Mesothelial cell of epicardium (in vitro differentiated cells): Measurements from ENCODE around the gene TRPV6. TPM values are rescaled to one million over a fixed set of nuclear protein-coding genes. Genes with fewer than 3 reads are reported as not detected.

ENCODE experiments used
- DNase-seq, 2 experiments: peaks; one replicate each; pipeline ENCODE4 v3.0.0; 2021; ENCODE audit warnings: low spot score in 2 of 2; ENCODE audit not compliant: unreplicated experiment in 2 of 2
- H3K27ac Mint-ChIP-seq: 2 replicates; pipeline ENCODE4 v1.8.0; 2021; ENCODE audit warnings: mixed read lengths
- H3K27me3 Mint-ChIP-seq: 2 replicates; pipeline ENCODE4 v1.8.0; 2021; ENCODE audit warnings: low read depth, mixed read lengths
- H3K36me3 Mint-ChIP-seq: 2 replicates; pipeline ENCODE4 v1.8.0; 2021; ENCODE audit warnings: mixed read lengths
- H3K4me1 Mint-ChIP-seq: 2 replicates; pipeline ENCODE4 v1.8.0; 2021; ENCODE audit warnings: mixed read lengths
- H3K4me3 Mint-ChIP-seq: 2 replicates; pipeline ENCODE4 v1.8.0; 2021; ENCODE audit warnings: mild to moderate bottlenecking, moderate library complexity, mixed read lengths
- H3K9me3 Mint-ChIP-seq: 2 replicates; pipeline ENCODE4 v1.8.0; 2021; ENCODE audit warnings: mixed read lengths
- CTCF ChIP-seq: fragments of 200-600 bp; sonication (generic); IDR thresholded peaks from one replicate; pipeline ENCODE4 v1.5.0; 2021; ENCODE audit warnings: antibody characterized with exemption; ENCODE audit not compliant: unreplicated experiment
- total RNA-seq: library from RNA; stranded (reverse); gene quantifications from 3 replicates; pipeline ENCODE4 v1.2.1, GENCODE V29; 2021

TRPV6 gene
- total RNA-seq, 1 donor from 2014 or later: 5.7 TPM

GRCh38 chr7:142878315-142878714, 7.2 kb downstream of the TRPV6 start:
- Mint-ChIP-seq H3K4me3 (no peak overlapping the region), H3K4me1 (peaks cover 8% of the 10 kb centered on the region), H3K9me3 (no peaks in the 10 kb centered on the region), H3K27ac (no peak overlapping the region), H3K36me3 (peaks cover 2% of the 10 kb centered on the region), H3K27me3 (peaks cover 1% of the 10 kb centered on the region)
- no peak for TF ChIP-seq CTCF
- DNase-seq: no peak

- no peaks in the 10 kb centered on the region for H3K9me3 Mint-ChIP-seq
- peaks cover 7% of the 10 kb centered on the region for H3K4me1 Mint-ChIP-seq
- TF ChIP-seq CTCF: no peak
- no peak overlapping the region for H3K27ac Mint-ChIP-seq
- no peak for DNase-seq
- H3K4me3 Mint-ChIP-seq: no peak overlapping the region
- peaks cover 1% of the 10 kb centered on the region for H3K27me3 Mint-ChIP-seq
- H3K36me3 Mint-ChIP-seq: peaks cover 4% of the 10 kb centered on the region
These were observed 8.3 kb downstream of the TRPV6 start for GRCh38 chr7:142876991-142877910.

- TF ChIP-seq CTCF: no peak
- Mint-ChIP-seq H3K36me3 (peaks cover 5% of the 10 kb centered on the region), H3K4me1 (no peaks in the 10 kb centered on the region), H3K9me3 (no peaks in the 10 kb centered on the region), H3K4me3 (no peak overlapping the region), H3K27me3 (no peaks in the 10 kb centered on the region), H3K27ac (no peak overlapping the region)
- no peak for DNase-seq
These were observed 9.1 kb downstream of the TRPV6 start for GRCh38 chr7:142876236-142876960.

GRCh38 chr7:142875456-142875855, 10.1 kb downstream of the TRPV6 start:
- H3K4me3 Mint-ChIP-seq: no peak overlapping the region
- peaks cover 5% of the 10 kb centered on the region for H3K36me3 Mint-ChIP-seq
- H3K9me3 Mint-ChIP-seq: no peaks in the 10 kb centered on the region
- no peak for DNase-seq
- no peak overlapping the region for H3K27ac Mint-ChIP-seq
- H3K4me1 Mint-ChIP-seq: no peaks in the 10 kb centered on the region
- H3K27me3 Mint-ChIP-seq: no peaks in the 10 kb centered on the region
- TF ChIP-seq CTCF: no peak

- H3K27me3 Mint-ChIP-seq: no peaks in the 10 kb centered on the region
- H3K4me1 Mint-ChIP-seq: no peaks in the 10 kb centered on the region
- H3K4me3 Mint-ChIP-seq: no peak overlapping the region
- no peak for TF ChIP-seq CTCF
- H3K36me3 Mint-ChIP-seq: peaks cover 9% of the 10 kb centered on the region
- DNase-seq: no peak
- H3K27ac Mint-ChIP-seq: no peak overlapping the region
- no peaks in the 10 kb centered on the region for H3K9me3 Mint-ChIP-seq
These were observed 10.7 kb downstream of the TRPV6 start for GRCh38 chr7:142874837-142875236.
